ENCODE results near the gene CFAP68.

DNA sequence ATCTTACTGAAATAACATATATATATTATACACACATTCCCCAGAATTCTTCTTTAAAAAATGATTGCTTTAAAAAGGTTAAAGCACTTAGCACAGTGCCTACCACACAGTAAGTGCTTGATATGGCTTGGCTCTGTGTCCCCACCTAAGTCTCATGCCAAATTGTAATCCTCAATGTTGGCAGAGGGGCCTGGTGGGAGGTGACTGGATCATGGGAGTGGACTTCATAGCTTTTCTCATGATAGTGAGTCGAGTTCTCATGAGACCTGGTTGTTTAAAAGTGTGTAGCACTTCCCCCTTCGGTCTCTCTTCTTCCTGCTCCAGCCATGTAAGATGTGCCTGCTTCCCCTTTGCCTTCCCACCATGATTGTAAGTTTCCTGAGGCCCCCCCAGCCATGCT lies 26.1 kb downstream of the CFAP68 start:
- TF ChIP-seq NFIC (IDR thresholded peaks at IDR 0.05) (no peak), ATF7 (IDR thresholded peaks at IDR 0.05) (no peak), PRPF4 (IDR thresholded peaks at IDR 0.05; ENCODE audit: insufficient read depth, low read depth, low read length, poor library complexity, severe bottlenecking) (no peak), PTTG1 (tag; IDR thresholded peaks at IDR 0.05; ENCODE audit: low read depth) (no peak), SIN3A (IDR thresholded peaks at IDR 0.05; ENCODE audit: borderline replicate concordance in 2 of 2, control insufficient read depth in 1 of 2, low read depth in 2 of 2, low read length in 2 of 2) (no peak), NONO (IDR thresholded peaks at IDR 0.05; ENCODE audit: low read depth in 2 of 2, low read length in 1 of 2) (no peak), GABPB1 (CRISPR knock-in tag; IDR thresholded peaks at IDR 0.05) (no peak), KLF6 (CRISPR knock-in tag; IDR thresholded peaks at IDR 0.05; ENCODE audit: borderline replicate concordance) (no peak)
- TF ChIP-seq, protein P1, sequence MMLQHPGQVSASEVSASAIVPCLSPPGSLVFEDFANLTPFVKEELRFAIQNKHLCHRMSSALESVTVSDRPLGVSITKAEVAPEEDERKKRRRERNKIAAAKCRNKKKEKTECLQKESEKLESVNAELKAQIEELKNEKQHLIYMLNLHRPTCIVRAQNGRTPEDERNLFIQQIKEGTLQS (IDR thresholded peaks at IDR 0.05), result no peak
- TF ChIP-seq, protein P1 (CRISPR knock-in tag; conservative IDR thresholded peaks at IDR 0.05), result no peak
- TF ChIP-seq, protein P2, sequence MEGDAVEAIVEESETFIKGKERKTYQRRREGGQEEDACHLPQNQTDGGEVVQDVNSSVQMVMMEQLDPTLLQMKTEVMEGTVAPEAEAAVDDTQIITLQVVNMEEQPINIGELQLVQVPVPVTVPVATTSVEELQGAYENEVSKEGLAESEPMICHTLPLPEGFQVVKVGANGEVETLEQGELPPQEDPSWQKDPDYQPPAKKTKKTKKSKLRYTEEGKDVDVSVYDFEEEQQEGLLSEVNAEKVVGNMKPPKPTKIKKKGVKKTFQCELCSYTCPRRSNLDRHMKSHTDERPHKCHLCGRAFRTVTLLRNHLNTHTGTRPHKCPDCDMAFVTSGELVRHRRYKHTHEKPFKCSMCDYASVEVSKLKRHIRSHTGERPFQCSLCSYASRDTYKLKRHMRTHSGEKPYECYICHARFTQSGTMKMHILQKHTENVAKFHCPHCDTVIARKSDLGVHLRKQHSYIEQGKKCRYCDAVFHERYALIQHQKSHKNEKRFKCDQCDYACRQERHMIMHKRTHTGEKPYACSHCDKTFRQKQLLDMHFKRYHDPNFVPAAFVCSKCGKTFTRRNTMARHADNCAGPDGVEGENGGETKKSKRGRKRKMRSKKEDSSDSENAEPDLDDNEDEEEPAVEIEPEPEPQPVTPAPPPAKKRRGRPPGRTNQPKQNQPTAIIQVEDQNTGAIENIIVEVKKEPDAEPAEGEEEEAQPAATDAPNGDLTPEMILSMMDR (IDR thresholded peaks at IDR 0.05 in 2 of 3, conservative IDR thresholded peaks at IDR 0.05 in 1 of 3; ENCODE audit: insufficient read depth in 2 of 3, low read depth in 1 of 3, low read length in 3 of 3), result no peak
